Stomach (tissue), 4 donors: ENCODE data around the gene CELSR1.

Experiments
- EP300 ChIP-seq: sonication (generic); formaldehyde crosslinking; IDR thresholded peaks from one replicate; pipeline ENCODE4 v1.6.1; 2017; ENCODE audit warnings: antibody characterized with exemption
- POLR2A ChIP-seq, 4 donors: fragments of 450-650 bp; IDR thresholded peaks; one replicate each; pipeline ENCODE4 v1.6.1; 2016; ENCODE audit warnings: antibody characterized with exemption in 4 of 4, control low read depth in 2 of 4, mild to moderate bottlenecking in 1 of 4, moderate library complexity in 1 of 4
- POLR2AphosphoS5 ChIP-seq, 3 donors: sonication (generic); formaldehyde crosslinking; IDR thresholded peaks; one replicate each; pipeline ENCODE4 v1.6.1; 2016; ENCODE audit warnings: antibody characterized with exemption in 3 of 3
- TF ChIP-seq, protein P1 (sequence below), 7 experiments: fragments of 450-650 bp in 4 of 7; fragments of 200-600 bp in 3 of 7; sonication (generic) in 3 of 7; IDR thresholded peaks; one replicate each; pipeline ENCODE4 v1.5.1; 2016 to 2019; ENCODE audit warnings: antibody characterized with exemption in 7 of 7, control low read depth in 2 of 7, mild to moderate bottlenecking in 1 of 7

- TF ChIP-seq POLR2A (IDR thresholded peaks at IDR 0.05) (no peak), EP300 (no peak), POLR2AphosphoS5 (IDR thresholded peaks at IDR 0.05) (no peak)
- TF ChIP-seq, protein P1, sequence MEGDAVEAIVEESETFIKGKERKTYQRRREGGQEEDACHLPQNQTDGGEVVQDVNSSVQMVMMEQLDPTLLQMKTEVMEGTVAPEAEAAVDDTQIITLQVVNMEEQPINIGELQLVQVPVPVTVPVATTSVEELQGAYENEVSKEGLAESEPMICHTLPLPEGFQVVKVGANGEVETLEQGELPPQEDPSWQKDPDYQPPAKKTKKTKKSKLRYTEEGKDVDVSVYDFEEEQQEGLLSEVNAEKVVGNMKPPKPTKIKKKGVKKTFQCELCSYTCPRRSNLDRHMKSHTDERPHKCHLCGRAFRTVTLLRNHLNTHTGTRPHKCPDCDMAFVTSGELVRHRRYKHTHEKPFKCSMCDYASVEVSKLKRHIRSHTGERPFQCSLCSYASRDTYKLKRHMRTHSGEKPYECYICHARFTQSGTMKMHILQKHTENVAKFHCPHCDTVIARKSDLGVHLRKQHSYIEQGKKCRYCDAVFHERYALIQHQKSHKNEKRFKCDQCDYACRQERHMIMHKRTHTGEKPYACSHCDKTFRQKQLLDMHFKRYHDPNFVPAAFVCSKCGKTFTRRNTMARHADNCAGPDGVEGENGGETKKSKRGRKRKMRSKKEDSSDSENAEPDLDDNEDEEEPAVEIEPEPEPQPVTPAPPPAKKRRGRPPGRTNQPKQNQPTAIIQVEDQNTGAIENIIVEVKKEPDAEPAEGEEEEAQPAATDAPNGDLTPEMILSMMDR (IDR thresholded peaks at IDR 0.05): no peak
Measured at GRCh38 chr22:46360097-46360496, 177.3 kb downstream of the CELSR1 start.
